HG03196 (cell line): ENCODE data around the gene BANK1.

Source experiments
- ATAC-seq: cut with Tn5 transposase; IDR thresholded peaks from one replicate; pipeline ENCODE4 v1.9.1; 2021; ENCODE audit not compliant: unreplicated experiment

The BANK1 gene

GRCh38 chr4:102105983-102106382 lies 315.5 kb downstream of the BANK1 start:
- no peak for ATAC-seq

GRCh38 chr4:102114118-102114630 lies 323.6 kb downstream of the BANK1 start:
- no peak for ATAC-seq

GRCh38 chr4:102116121-102116520 lies 325.6 kb downstream of the BANK1 start:
- ATAC-seq: no peak

GRCh38 chr4:102120846-102121245 lies 330.3 kb downstream of the BANK1 start:
- ATAC-seq: no peak
